ENCODE results near the gene SELENOT. TPM values are rescaled to one million over a fixed set of nuclear protein-coding genes. Genes with fewer than 3 reads are reported as not detected.

SELENOT gene
- total RNA-seq, 4 donors from 2014 or later, result 80.4 to 160 (median 101) TPM

GRCh38 chr3:150567328-150567727, 35.8 kb upstream of the SELENOT start:
- 97 to 100% methylated on average over 1 of the region's 1 CpG for WGBS, 2 donors
- no peaks in the 10 kb centered on the region for H3K9me3 ChIP-seq
- H3K36me3 ChIP-seq, result peaks cover 0 to 84% (median 0%) of the 10 kb centered on the region in 3 donors
- no peak overlapping the region for H3K4me3 ChIP-seq
- no peak overlapping the region for H3K27ac ChIP-seq
- DNase-seq (ENCODE audit: low spot score in 2 of 2), result no peak
- TF ChIP-seq CTCF (IDR thresholded peaks at IDR 0.05) (no peak), EP300 (IDR thresholded peaks at IDR 0.05) (no peak), POLR2A (IDR thresholded peaks at IDR 0.05) (no peak)
- H3K27me3 ChIP-seq, result no peaks in the 10 kb centered on the region
- no peaks in the 10 kb centered on the region for H3K4me1 ChIP-seq

- H3K27ac ChIP-seq, result no peak overlapping the region
- no peaks in the 10 kb centered on the region for H3K4me1 ChIP-seq
- H3K36me3 ChIP-seq, result peaks cover 0 to 73% (median 0%) of the 10 kb centered on the region in 3 donors
- H3K9me3 ChIP-seq, result no peaks in the 10 kb centered on the region
- WGBS, 2 donors, result 61 to 83% methylated on average over 1 of the region's 1 CpG
- no peak for DNase-seq (ENCODE audit: low spot score in 2 of 2)
- H3K27me3 ChIP-seq, result no peaks in the 10 kb centered on the region
- no peak overlapping the region for H3K4me3 ChIP-seq
- TF ChIP-seq CTCF (IDR thresholded peaks at IDR 0.05), result no peak
- TF ChIP-seq EP300 (IDR thresholded peaks at IDR 0.05), result no peak
- no peak for TF ChIP-seq POLR2A (IDR thresholded peaks at IDR 0.05)
These were observed 25.3 kb upstream of the SELENOT start for GRCh38 chr3:150577855-150578254.

- H3K27ac ChIP-seq, result no peak overlapping the region
- H3K36me3 ChIP-seq, result peaks cover 0 to 77% (median 0%) of the 10 kb centered on the region in 3 donors
- H3K27me3 ChIP-seq, result no peaks in the 10 kb centered on the region
- H3K4me1 ChIP-seq, result no peaks in the 10 kb centered on the region
- no peak for TF ChIP-seq CTCF (IDR thresholded peaks at IDR 0.05)
- no peak for TF ChIP-seq EP300 (IDR thresholded peaks at IDR 0.05)
- no peak for TF ChIP-seq POLR2A (IDR thresholded peaks at IDR 0.05)
- H3K9me3 ChIP-seq, result no peaks in the 10 kb centered on the region
- no peak overlapping the region for H3K4me3 ChIP-seq
- DNase-seq (ENCODE audit: low spot score in 2 of 2), result no peak
These were observed 21.9 kb upstream of the SELENOT start for GRCh38 chr3:150581174-150581573.

- H3K9me3 ChIP-seq, result no peaks in the 10 kb centered on the region
- H3K27me3 ChIP-seq, result no peaks in the 10 kb centered on the region
- no peak for DNase-seq (ENCODE audit: low spot score in 2 of 2)
- no peak overlapping the region for H3K4me3 ChIP-seq
- WGBS, 2 donors, result 71 to 83% methylated on average over 2 of the region's 2 CpGs
- no peak for TF ChIP-seq CTCF (IDR thresholded peaks at IDR 0.05)
- TF ChIP-seq POLR2A (IDR thresholded peaks at IDR 0.05), result no peak
- TF ChIP-seq EP300 (IDR thresholded peaks at IDR 0.05), result no peak
- peaks cover 0 to 74% (median 0%) of the 10 kb centered on the region in 3 donors for H3K36me3 ChIP-seq
- H3K4me1 ChIP-seq, result no peaks in the 10 kb centered on the region
- no peak overlapping the region for H3K27ac ChIP-seq
These were observed 20.5 kb upstream of the SELENOT start for GRCh38 chr3:150582620-150583019.

- H3K9me3 ChIP-seq, result no peaks in the 10 kb centered on the region
- WGBS, 2 donors, result 74 to 77% methylated on average over 1 of the region's 1 CpG
- peaks cover 0 to 74% (median 0%) of the 10 kb centered on the region in 3 donors for H3K36me3 ChIP-seq
- no peaks in the 10 kb centered on the region for H3K27me3 ChIP-seq
- DNase-seq (ENCODE audit: low spot score in 2 of 2), result no peak
- H3K4me3 ChIP-seq, result no peak overlapping the region
- TF ChIP-seq POLR2A (IDR thresholded peaks at IDR 0.05) (no peak), CTCF (IDR thresholded peaks at IDR 0.05) (no peak), EP300 (IDR thresholded peaks at IDR 0.05) (no peak)
- H3K4me1 ChIP-seq, result no peaks in the 10 kb centered on the region
- H3K27ac ChIP-seq, result no peak overlapping the region
These were observed 20.1 kb upstream of the SELENOT start for GRCh38 chr3:150583028-150583427.
